Measurements from ENCODE around the gene ALDH3B1. TPM values are rescaled to one million over a fixed set of nuclear protein-coding genes. Genes with fewer than 3 reads are reported as not detected.

ALDH3B1 gene
- total and polyA plus RNA-seq, 9 of the 15 experiments (the other 6 are each of a cell fraction or from before 2014, with no cell fraction given) = 0.01 to 0.35 (median 0.07) TPM; not detected in 2

DNA sequence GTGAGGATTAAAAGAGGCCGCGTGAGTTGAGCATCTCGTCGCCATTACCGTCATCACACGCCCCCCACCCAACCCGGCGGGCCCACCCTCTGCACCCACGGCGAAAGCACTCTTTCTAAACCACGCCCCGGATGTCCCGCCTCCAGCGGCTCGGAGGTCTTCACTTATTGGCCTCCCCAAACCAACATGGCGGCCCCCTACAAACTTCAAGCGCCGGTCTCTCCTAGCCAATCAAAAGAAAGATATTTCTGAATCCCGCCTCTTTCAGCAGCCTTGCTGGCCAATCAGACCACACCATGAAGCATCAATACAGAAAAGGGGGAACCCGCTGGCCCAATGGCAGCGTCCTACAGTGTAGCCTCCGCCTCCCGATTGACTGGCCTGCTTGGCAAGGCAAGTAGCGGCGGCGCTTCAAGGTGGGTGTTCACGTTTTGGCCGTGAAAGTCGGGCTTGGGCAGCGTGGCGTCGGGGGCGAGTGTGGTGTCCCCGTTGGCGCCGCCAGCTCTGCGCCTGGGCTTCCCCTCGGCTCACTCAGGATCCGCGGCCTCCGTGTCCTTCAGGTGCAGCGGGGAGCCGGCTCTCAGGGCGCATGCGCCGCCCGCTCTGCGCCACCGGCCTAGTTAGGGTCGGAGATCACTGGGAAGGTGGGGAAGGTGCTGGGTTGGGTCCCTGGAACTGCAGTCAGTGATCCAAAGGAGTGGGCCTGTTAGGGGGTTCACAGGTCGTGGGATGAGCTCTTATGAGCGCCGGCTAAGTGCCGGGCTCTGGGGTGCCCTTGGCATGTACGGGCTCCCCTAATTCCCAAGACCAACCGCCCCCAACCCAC, 20.4 kb downstream of the ALDH3B1 start, which contains the start of gene NDUFS8 (continued):
- TF ChIP-seq GTF2A2 (tag; IDR thresholded peaks at IDR 0.05) (no peak), DACH1 (IDR thresholded peaks at IDR 0.05; ENCODE audit: partially characterized antibody) (no peak), U2AF2 (optimal IDR thresholded peaks at IDR 0.05; ENCODE audit: low read depth, low read length) (no peak), CREM (IDR thresholded peaks at IDR 0.05; ENCODE audit: low read depth) (peak; percentile 52; the same call in 1 of the 2 replicates), ZBTB7A (IDR thresholded peaks at IDR 0.05; ENCODE audit: borderline replicate concordance, control insufficient read depth, low read depth, low read length) (peak; percentile 95), ZNF212 (CRISPR knock-in tag; IDR thresholded peaks at IDR 0.05) (no peak), ARNT (IDR thresholded peaks at IDR 0.05) (no peak), NR2C2 (CRISPR knock-in tag; IDR thresholded peaks at IDR 0.05) (0 out of 2 replicates have a peak, but pooled peaks have one; percentile 18), NR2C2 (tag; IDR thresholded peaks at IDR 0.05) (peak; percentile 81), TSC22D4 (tag; IDR thresholded peaks at IDR 0.05) (no peak), ZNF79 (CRISPR knock-in tag; IDR thresholded peaks at IDR 0.05; ENCODE audit: low read depth) (no peak), EZH2 (IDR thresholded peaks at IDR 0.05; ENCODE audit: borderline replicate concordance, low read depth, low read length) (no peak), RNF2 (IDR thresholded peaks at IDR 0.05) (no peak), TRIM28 (IDR thresholded peaks at IDR 0.05) (no peak), RBBP5 (IDR thresholded peaks at IDR 0.05; ENCODE audit: borderline replicate concordance, insufficient read depth, low read length, poor library complexity, severe bottlenecking) (peak; percentile 88), ILF3 (IDR thresholded peaks at IDR 0.05; ENCODE audit: borderline replicate concordance) (no peak)
- TF ChIP-seq, protein P1, sequence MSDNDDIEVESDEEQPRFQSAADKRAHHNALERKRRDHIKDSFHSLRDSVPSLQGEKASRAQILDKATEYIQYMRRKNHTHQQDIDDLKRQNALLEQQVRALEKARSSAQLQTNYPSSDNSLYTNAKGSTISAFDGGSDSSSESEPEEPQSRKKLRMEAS (CRISPR knock-in tag; IDR thresholded peaks at IDR 0.05) = peak; percentile 26; the same call in 1 of the 2 replicates
- TF ChIP-seq, protein P2, sequence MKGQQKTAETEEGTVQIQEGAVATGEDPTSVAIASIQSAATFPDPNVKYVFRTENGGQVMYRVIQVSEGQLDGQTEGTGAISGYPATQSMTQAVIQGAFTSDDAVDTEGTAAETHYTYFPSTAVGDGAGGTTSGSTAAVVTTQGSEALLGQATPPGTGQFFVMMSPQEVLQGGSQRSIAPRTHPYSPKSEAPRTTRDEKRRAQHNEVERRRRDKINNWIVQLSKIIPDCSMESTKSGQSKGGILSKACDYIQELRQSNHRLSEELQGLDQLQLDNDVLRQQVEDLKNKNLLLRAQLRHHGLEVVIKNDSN (CRISPR knock-in tag; IDR thresholded peaks at IDR 0.05) = no peak
- TF ChIP-seq, protein P3, sequence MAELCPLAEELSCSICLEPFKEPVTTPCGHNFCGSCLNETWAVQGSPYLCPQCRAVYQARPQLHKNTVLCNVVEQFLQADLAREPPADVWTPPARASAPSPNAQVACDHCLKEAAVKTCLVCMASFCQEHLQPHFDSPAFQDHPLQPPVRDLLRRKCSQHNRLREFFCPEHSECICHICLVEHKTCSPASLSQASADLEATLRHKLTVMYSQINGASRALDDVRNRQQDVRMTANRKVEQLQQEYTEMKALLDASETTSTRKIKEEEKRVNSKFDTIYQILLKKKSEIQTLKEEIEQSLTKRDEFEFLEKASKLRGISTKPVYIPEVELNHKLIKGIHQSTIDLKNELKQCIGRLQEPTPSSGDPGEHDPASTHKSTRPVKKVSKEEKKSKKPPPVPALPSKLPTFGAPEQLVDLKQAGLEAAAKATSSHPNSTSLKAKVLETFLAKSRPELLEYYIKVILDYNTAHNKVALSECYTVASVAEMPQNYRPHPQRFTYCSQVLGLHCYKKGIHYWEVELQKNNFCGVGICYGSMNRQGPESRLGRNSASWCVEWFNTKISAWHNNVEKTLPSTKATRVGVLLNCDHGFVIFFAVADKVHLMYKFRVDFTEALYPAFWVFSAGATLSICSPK (IDR thresholded peaks at IDR 0.05; ENCODE audit: borderline replicate concordance) = no peak
- TF ChIP-seq, protein P4, sequence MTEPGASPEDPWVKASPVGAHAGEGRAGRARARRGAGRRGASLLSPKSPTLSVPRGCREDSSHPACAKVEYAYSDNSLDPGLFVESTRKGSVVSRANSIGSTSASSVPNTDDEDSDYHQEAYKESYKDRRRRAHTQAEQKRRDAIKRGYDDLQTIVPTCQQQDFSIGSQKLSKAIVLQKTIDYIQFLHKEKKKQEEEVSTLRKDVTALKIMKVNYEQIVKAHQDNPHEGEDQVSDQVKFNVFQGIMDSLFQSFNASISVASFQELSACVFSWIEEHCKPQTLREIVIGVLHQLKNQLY (CRISPR knock-in tag; conservative IDR thresholded peaks at IDR 0.05) = no peak
- TF ChIP-seq, protein P5, sequence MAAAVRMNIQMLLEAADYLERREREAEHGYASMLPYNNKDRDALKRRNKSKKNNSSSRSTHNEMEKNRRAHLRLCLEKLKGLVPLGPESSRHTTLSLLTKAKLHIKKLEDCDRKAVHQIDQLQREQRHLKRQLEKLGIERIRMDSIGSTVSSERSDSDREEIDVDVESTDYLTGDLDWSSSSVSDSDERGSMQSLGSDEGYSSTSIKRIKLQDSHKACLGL (CRISPR knock-in tag; IDR thresholded peaks at IDR 0.05; ENCODE audit: borderline replicate concordance, poor library complexity, severe bottlenecking) = no peak
- TF ChIP-seq, protein P6, sequence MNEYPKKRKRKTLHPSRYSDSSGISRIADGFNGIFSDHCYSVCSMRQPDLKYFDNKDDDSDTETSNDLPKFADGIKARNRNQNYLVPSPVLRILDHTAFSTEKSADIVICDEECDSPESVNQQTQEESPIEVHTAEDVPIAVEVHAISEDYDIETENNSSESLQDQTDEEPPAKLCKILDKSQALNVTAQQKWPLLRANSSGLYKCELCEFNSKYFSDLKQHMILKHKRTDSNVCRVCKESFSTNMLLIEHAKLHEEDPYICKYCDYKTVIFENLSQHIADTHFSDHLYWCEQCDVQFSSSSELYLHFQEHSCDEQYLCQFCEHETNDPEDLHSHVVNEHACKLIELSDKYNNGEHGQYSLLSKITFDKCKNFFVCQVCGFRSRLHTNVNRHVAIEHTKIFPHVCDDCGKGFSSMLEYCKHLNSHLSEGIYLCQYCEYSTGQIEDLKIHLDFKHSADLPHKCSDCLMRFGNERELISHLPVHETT (CRISPR knock-in tag; conservative IDR thresholded peaks at IDR 0.05 in 1 of 2, IDR thresholded peaks at IDR 0.05 in 1 of 2) = 0 out of 4 replicates have a peak, but pooled peaks of 1 of the 2 experiments have one; percentile 32

Measured in K562 (cell line).